ENCODE results near the gene KIAA2012. TPM values are rescaled to one million over a fixed set of nuclear protein-coding genes. Genes with fewer than 3 reads are reported as not detected.

Gene KIAA2012
- polyA plus RNA-seq, 1 donor (not counting 4 experiments of a cell fraction or from before 2014, with no cell fraction given), result not detected

DNA sequence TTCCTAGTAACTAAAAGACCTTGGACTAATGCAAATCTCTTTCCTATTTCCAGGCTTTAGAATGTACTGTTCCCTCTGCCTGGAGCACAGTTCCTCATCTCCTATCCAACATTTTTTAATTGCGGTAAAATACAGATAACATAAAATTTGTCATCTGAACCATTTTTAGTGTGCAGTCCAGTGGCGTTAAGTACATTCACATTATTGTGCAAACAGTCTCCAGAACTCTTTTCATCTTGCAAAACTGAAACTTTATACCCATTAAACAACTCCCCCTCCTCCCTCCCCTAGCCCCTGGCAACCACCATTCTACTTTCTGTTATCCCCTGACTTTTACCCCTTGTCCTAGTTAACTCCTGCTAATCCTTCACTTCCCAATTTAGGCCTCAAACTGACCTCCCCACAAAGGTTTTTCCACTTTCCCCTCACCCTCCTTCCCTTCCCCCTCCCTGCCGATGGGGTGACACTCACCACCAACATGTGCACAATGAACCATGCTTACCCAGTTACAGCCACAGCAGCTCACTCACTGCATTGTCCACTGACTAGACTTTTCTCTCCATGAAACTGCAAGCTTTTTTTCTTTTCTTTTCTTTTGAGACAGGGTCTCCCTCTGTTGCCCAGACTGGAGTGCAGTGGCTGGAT is 54.8 kb downstream of the KIAA2012 start:
- Histone ChIP-seq H3K4me1 (ENCODE audit: control insufficient read depth, extremely low read depth, insufficient read depth, low read length) (no peaks in the 10 kb centered on the region), H3K9me3 (ENCODE audit: control insufficient read depth, low read depth, low read length) (no peaks in the 10 kb centered on the region), H4K20me1 (ENCODE audit: control insufficient read depth, extremely low read depth, insufficient read depth, low read length) (no peaks in the 10 kb centered on the region), H3K4me3 (ENCODE audit: control insufficient read depth in 2 of 3, extremely low read depth in 1 of 3, insufficient read depth in 2 of 3, low read depth in 1 of 3, low read length in 3 of 3) (no peak overlapping the region), H3K9ac (ENCODE audit: control insufficient read depth, extremely low read depth, insufficient read depth, low read length) (no peak overlapping the region), H3K27ac (ENCODE audit: control insufficient read depth, insufficient read depth, low read length) (no peak overlapping the region), H3K9me1 (ENCODE audit: control insufficient read depth, extremely low read depth, insufficient read depth, low read length) (no peaks in the 10 kb centered on the region), H3K79me2 (ENCODE audit: control insufficient read depth, insufficient read depth, low read length) (no peaks in the 10 kb centered on the region), H3K4me2 (ENCODE audit: control insufficient read depth, extremely low read depth, insufficient read depth, low read depth, low read length) (no peak overlapping the region), H3K36me3 (ENCODE audit: control insufficient read depth in 2 of 2, extremely low read depth in 1 of 2, insufficient read depth in 2 of 2, low read length in 2 of 2) (no peaks in the 10 kb centered on the region), H2AFZ (ENCODE audit: control insufficient read depth, low read length) (no peak overlapping the region), H3K27me3 (ENCODE audit: control insufficient read depth, extremely low read depth, insufficient read depth, low read length) (peaks cover 4% of the 10 kb centered on the region)
- DNase-seq (ENCODE audit: low read depth, low spot score) (no peak), FAIRE-seq (no peak)
- dilution Hi-C loops (cut with MboI; ENCODE audit: extremely low pct_ligation_motif_present, low sequenced_read_pairs), result no loop called here
- TF ChIP-seq, protein P1, sequence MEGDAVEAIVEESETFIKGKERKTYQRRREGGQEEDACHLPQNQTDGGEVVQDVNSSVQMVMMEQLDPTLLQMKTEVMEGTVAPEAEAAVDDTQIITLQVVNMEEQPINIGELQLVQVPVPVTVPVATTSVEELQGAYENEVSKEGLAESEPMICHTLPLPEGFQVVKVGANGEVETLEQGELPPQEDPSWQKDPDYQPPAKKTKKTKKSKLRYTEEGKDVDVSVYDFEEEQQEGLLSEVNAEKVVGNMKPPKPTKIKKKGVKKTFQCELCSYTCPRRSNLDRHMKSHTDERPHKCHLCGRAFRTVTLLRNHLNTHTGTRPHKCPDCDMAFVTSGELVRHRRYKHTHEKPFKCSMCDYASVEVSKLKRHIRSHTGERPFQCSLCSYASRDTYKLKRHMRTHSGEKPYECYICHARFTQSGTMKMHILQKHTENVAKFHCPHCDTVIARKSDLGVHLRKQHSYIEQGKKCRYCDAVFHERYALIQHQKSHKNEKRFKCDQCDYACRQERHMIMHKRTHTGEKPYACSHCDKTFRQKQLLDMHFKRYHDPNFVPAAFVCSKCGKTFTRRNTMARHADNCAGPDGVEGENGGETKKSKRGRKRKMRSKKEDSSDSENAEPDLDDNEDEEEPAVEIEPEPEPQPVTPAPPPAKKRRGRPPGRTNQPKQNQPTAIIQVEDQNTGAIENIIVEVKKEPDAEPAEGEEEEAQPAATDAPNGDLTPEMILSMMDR (optimal IDR thresholded peaks at IDR 0.05 in 1 of 3, IDR thresholded peaks at IDR 0.05 in 1 of 3, conservative IDR thresholded peaks at IDR 0.05 in 1 of 3; ENCODE audit: extremely low read depth in 1 of 3, insufficient read depth in 2 of 3, low read length in 3 of 3), result no peak
- TF ChIP-seq EZH2 (IDR thresholded peaks at IDR 0.05; ENCODE audit: low read length), result no peak

DNA sequence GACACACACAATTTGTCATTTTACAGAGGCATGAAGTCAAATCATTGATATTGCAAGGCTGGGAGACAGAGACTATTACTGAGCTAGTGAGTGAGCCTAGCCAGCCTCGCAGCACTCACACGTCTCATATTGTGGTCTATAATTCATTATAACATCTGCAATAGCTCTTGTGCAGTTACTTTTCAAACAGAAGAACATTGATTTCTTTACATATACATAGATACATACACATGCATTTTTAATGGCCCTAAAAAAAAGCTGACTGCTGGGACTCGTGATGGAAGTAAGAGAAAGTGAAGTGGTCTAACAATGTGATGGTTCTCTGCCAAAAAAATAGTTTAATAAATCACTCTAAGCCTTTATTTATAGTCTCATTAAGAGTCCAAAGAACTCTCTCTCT is 56.8 kb downstream of the KIAA2012 start:
- dilution Hi-C loops (cut with MboI; ENCODE audit: extremely low pct_ligation_motif_present, low sequenced_read_pairs), result no loop called here
- no peaks in the 10 kb centered on the region for H3K9me3 ChIP-seq (ENCODE audit: control insufficient read depth, low read depth, low read length)
- no peak for FAIRE-seq

More for the DNA sequence above, 56.8 kb downstream of the KIAA2012 start:
- no peak for TF ChIP-seq EZH2 (IDR thresholded peaks at IDR 0.05; ENCODE audit: low read length)
- TF ChIP-seq, protein P1 (optimal IDR thresholded peaks at IDR 0.05 in 1 of 3, IDR thresholded peaks at IDR 0.05 in 1 of 3, conservative IDR thresholded peaks at IDR 0.05 in 1 of 3; ENCODE audit: extremely low read depth in 1 of 3, insufficient read depth in 2 of 3, low read length in 3 of 3), result no peak
- H3K9ac ChIP-seq (ENCODE audit: control insufficient read depth, extremely low read depth, insufficient read depth, low read length), result no peak overlapping the region
- H4K20me1 ChIP-seq (ENCODE audit: control insufficient read depth, extremely low read depth, insufficient read depth, low read length), result no peaks in the 10 kb centered on the region
- no peak overlapping the region for H3K4me2 ChIP-seq (ENCODE audit: control insufficient read depth, extremely low read depth, insufficient read depth, low read depth, low read length)
- H3K27me3 ChIP-seq (ENCODE audit: control insufficient read depth, extremely low read depth, insufficient read depth, low read length), result peaks cover under 1% of the 10 kb centered on the region
- H2AFZ ChIP-seq (ENCODE audit: control insufficient read depth, low read length), result no peak overlapping the region
- no peaks in the 10 kb centered on the region for H3K79me2 ChIP-seq (ENCODE audit: control insufficient read depth, insufficient read depth, low read length)
- H3K4me3 ChIP-seq (ENCODE audit: control insufficient read depth in 2 of 3, extremely low read depth in 1 of 3, insufficient read depth in 2 of 3, low read depth in 1 of 3, low read length in 3 of 3), result no peak overlapping the region
- H3K36me3 ChIP-seq (ENCODE audit: control insufficient read depth in 2 of 2, extremely low read depth in 1 of 2, insufficient read depth in 2 of 2, low read length in 2 of 2), result no peaks in the 10 kb centered on the region
- no peak for DNase-seq (ENCODE audit: low read depth, low spot score)
- no peaks in the 10 kb centered on the region for H3K4me1 ChIP-seq (ENCODE audit: control insufficient read depth, extremely low read depth, insufficient read depth, low read length)
- H3K9me1 ChIP-seq (ENCODE audit: control insufficient read depth, extremely low read depth, insufficient read depth, low read length), result no peaks in the 10 kb centered on the region
- H3K27ac ChIP-seq (ENCODE audit: control insufficient read depth, insufficient read depth, low read length), result no peak overlapping the region
